SJCRH30 (cell line): Measurements from ENCODE around the gene CYP1A1. TPM values are rescaled to one million over a fixed set of nuclear protein-coding genes. Genes with fewer than 3 reads are reported as not detected.
A peak's percentile ranks its signal among the peaks of the same experiment; 100 is the strongest.

ENCODE experiments used
- DNase-seq, 2 experiments: peaks; one replicate each; pipeline ENCODE4 v3.0.0-alpha.2; 2015 to 2020
- H3K27ac ChIP-seq: fragments of 250-450 bp; sonication (Bioruptor Pico); 2 replicates; pipeline ENCODE4 v1.5.1; 2020; ENCODE audit warnings: mild to moderate bottlenecking, moderate library complexity
- H3K27me3 ChIP-seq: fragments of 250-450 bp; sonication (Bioruptor Pico); 2 replicates; pipeline ENCODE4 v1.5.1; 2020; ENCODE audit warnings: mild to moderate bottlenecking, moderate library complexity
- H3K36me3 ChIP-seq: fragments of 250-450 bp; sonication (Bioruptor Pico); 2 replicates; pipeline ENCODE4 v1.5.1; 2020; ENCODE audit warnings: mild to moderate bottlenecking, moderate library complexity
- H3K4me1 ChIP-seq: fragments of 250-450 bp; sonication (Bioruptor Pico); 2 replicates; pipeline ENCODE4 v1.5.1; 2020; ENCODE audit warnings: mild to moderate bottlenecking, moderate library complexity
- H3K4me3 ChIP-seq: fragments of 250-450 bp; sonication (Bioruptor Pico); 2 replicates; pipeline ENCODE4 v1.5.1; 2020; ENCODE audit warnings: mild to moderate bottlenecking, moderate library complexity
- H3K9me3 ChIP-seq: fragments of 250-450 bp; sonication (Bioruptor Pico); replicated peaks from 2 replicates; pipeline ENCODE4 v1.5.1; 2020; ENCODE audit warnings: mild to moderate bottlenecking, moderate library complexity
- total RNA-seq: library from RNA; depleted of rRNA; stranded (reverse); fragments of >200 nt; shearing (Covaris generic); gene quantifications from 2 replicates; pipeline ENCODE4 v1.2.3, GENCODE V29; 2014

CYP1A1 gene
- total RNA-seq, 1 experiment from 2014 or later, result not detected

- Histone ChIP-seq H3K27ac (no peak overlapping the region), H3K9me3 (no peaks in the 10 kb centered on the region), H3K4me3 (no peak overlapping the region), H3K27me3 (peaks cover 6% of the 10 kb centered on the region; the same call in 1 of the 2 replicates), H3K4me1 (no peaks in the 10 kb centered on the region), H3K36me3 (no peaks in the 10 kb centered on the region)
- DNase-seq, result no peak
Observed at GRCh38 chr15:74726774-74727164, 1.4 kb upstream of the CYP1A1 start.

- H3K4me3 ChIP-seq, result peak overlapping the region; percentile 46
- H3K4me1 ChIP-seq, result no peaks in the 10 kb centered on the region
- peaks cover 6% of the 10 kb centered on the region; the same call in 1 of the 2 replicates for H3K27me3 ChIP-seq
- no peak for DNase-seq
- H3K27ac ChIP-seq, result no peak overlapping the region
- no peaks in the 10 kb centered on the region for H3K36me3 ChIP-seq
- no peaks in the 10 kb centered on the region for H3K9me3 ChIP-seq
Observed at GRCh38 chr15:74725845-74726773, 781 bp upstream of the CYP1A1 start.

GRCh38 chr15:74724570-74725224 lies 631 bp downstream of the CYP1A1 start:
- Histone ChIP-seq H3K27ac (no peak overlapping the region), H3K9me3 (no peaks in the 10 kb centered on the region), H3K36me3 (no peaks in the 10 kb centered on the region), H3K27me3 (peaks cover 11% of the 10 kb centered on the region; the same call in 1 of the 2 replicates), H3K4me3 (no peak overlapping the region), H3K4me1 (no peaks in the 10 kb centered on the region)
- no peak for DNase-seq

GRCh38 chr15:74723754-74724334 lies 1.5 kb downstream of the CYP1A1 start:
- peak in 1 of 2 experiments; percentile 45 for DNase-seq
- H3K4me1 ChIP-seq, result no peaks in the 10 kb centered on the region

GRCh38 chr15:74723187-74723586 lies 2.1 kb downstream of the CYP1A1 start:
- no peak for DNase-seq
- H3K27me3 ChIP-seq, result peaks cover 11% of the 10 kb centered on the region; the same call in 1 of the 2 replicates
- H3K36me3 ChIP-seq, result no peaks in the 10 kb centered on the region
- H3K4me1 ChIP-seq, result no peaks in the 10 kb centered on the region
- H3K27ac ChIP-seq, result no peak overlapping the region
- no peaks in the 10 kb centered on the region for H3K9me3 ChIP-seq
- no peak overlapping the region for H3K4me3 ChIP-seq

More at GRCh38 chr15:74723754-74724334, 1.5 kb downstream of the CYP1A1 start:
- Histone ChIP-seq H3K27ac (no peak overlapping the region), H3K27me3 (peaks cover 11% of the 10 kb centered on the region; the same call in 1 of the 2 replicates), H3K9me3 (no peaks in the 10 kb centered on the region), H3K36me3 (no peaks in the 10 kb centered on the region), H3K4me3 (no peak overlapping the region)

GRCh38 chr15:74722591-74722990 lies 2.7 kb downstream of the CYP1A1 start:
- Histone ChIP-seq H3K36me3 (no peaks in the 10 kb centered on the region), H3K27me3 (peaks cover 11% of the 10 kb centered on the region; the same call in 1 of the 2 replicates), H3K9me3 (no peaks in the 10 kb centered on the region), H3K4me3 (no peak overlapping the region), H3K27ac (no peak overlapping the region), H3K4me1 (no peaks in the 10 kb centered on the region)
- DNase-seq, result no peak

GRCh38 chr15:74716651-74717050 lies 8.7 kb downstream of the CYP1A1 start:
- DNase-seq, result no peak
- H3K36me3 ChIP-seq, result no peaks in the 10 kb centered on the region
- H3K27ac ChIP-seq, result no peak overlapping the region
- no peaks in the 10 kb centered on the region for H3K9me3 ChIP-seq
- H3K27me3 ChIP-seq, result peaks cover 7% of the 10 kb centered on the region; the same call in 1 of the 2 replicates
- H3K4me3 ChIP-seq, result no peak overlapping the region
- H3K4me1 ChIP-seq, result no peaks in the 10 kb centered on the region

GRCh38 chr15:74712311-74712710 lies 13.0 kb downstream of the CYP1A1 start:
- Histone ChIP-seq H3K27ac (no peak overlapping the region), H3K27me3 (no peaks in the 10 kb centered on the region), H3K9me3 (no peaks in the 10 kb centered on the region), H3K4me1 (no peaks in the 10 kb centered on the region), H3K4me3 (no peak overlapping the region), H3K36me3 (no peaks in the 10 kb centered on the region)
- DNase-seq, result no peak

GRCh38 chr15:74710319-74711094 lies 14.8 kb downstream of the CYP1A1 start:
- Histone ChIP-seq H3K27ac (no peak overlapping the region), H3K4me3 (no peak overlapping the region), H3K27me3 (no peaks in the 10 kb centered on the region), H3K9me3 (no peaks in the 10 kb centered on the region), H3K4me1 (no peaks in the 10 kb centered on the region), H3K36me3 (no peaks in the 10 kb centered on the region)
- DNase-seq, result no peak

- Histone ChIP-seq H3K27ac (no peak overlapping the region), H3K36me3 (no peaks in the 10 kb centered on the region), H3K27me3 (0 out of 2 replicates have a peak, but pooled peaks cover 2% of the 10 kb centered on the region), H3K4me3 (no peak overlapping the region), H3K4me1 (no peaks in the 10 kb centered on the region), H3K9me3 (no peaks in the 10 kb centered on the region)
- no peak for DNase-seq
Observed at GRCh38 chr15:74709892-74710291, 15.4 kb downstream of the CYP1A1 start.

GRCh38 chr15:74709011-74709410 lies 16.3 kb downstream of the CYP1A1 start:
- Histone ChIP-seq H3K27me3 (0 out of 2 replicates have a peak, but pooled peaks cover 8% of the 10 kb centered on the region), H3K27ac (no peak overlapping the region), H3K4me3 (no peak overlapping the region), H3K9me3 (no peaks in the 10 kb centered on the region), H3K36me3 (no peaks in the 10 kb centered on the region), H3K4me1 (no peaks in the 10 kb centered on the region)
- DNase-seq, result no peak

GRCh38 chr15:74696808-74697207 lies 28.5 kb downstream of the CYP1A1 start:
- H3K27ac ChIP-seq, result no peak overlapping the region; the same call in 1 of the 2 replicates
- no peaks in the 10 kb centered on the region; the same call in 1 of the 2 replicates for H3K27me3 ChIP-seq
- H3K36me3 ChIP-seq, result 0 out of 2 replicates have a peak, but pooled peaks cover 2% of the 10 kb centered on the region
- peak overlapping the region; percentile 99 for H3K4me3 ChIP-seq
- no peaks in the 10 kb centered on the region for H3K4me1 ChIP-seq
- no peaks in the 10 kb centered on the region for H3K9me3 ChIP-seq
- no peak for DNase-seq

GRCh38 chr15:74696398-74696729 lies 29.0 kb downstream of the CYP1A1 start:
- DNase-seq, result no peak
- Histone ChIP-seq H3K9me3 (no peaks in the 10 kb centered on the region), H3K36me3 (0 out of 2 replicates have a peak, but pooled peaks cover 2% of the 10 kb centered on the region), H3K4me1 (no peaks in the 10 kb centered on the region), H3K27me3 (no peaks in the 10 kb centered on the region; the same call in 1 of the 2 replicates), H3K27ac (peak overlapping the region; percentile 67), H3K4me3 (peak overlapping the region; percentile 99)
